ENCODE measurements around the gene ZNF280C. TPM values are rescaled to one million over a fixed set of nuclear protein-coding genes. Genes with fewer than 3 reads are reported as not detected.

Gene ZNF280C
- total RNA-seq, 1 experiment from 2014 or later, result 15.0 TPM

GRCh38 chrX:130246084-130246483, 22.6 kb downstream of the ZNF280C start (continued):
- TF ChIP-seq JAZF1 (CRISPR knock-in tag; IDR thresholded peaks at IDR 0.05), result no peak
- TF ChIP-seq, protein P1, sequence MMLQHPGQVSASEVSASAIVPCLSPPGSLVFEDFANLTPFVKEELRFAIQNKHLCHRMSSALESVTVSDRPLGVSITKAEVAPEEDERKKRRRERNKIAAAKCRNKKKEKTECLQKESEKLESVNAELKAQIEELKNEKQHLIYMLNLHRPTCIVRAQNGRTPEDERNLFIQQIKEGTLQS (CRISPR knock-in tag; conservative IDR thresholded peaks at IDR 0.05), result no peak
- no peak for TF ChIP-seq ZBTB21 (CRISPR knock-in tag; IDR thresholded peaks at IDR 0.05; ENCODE audit: borderline replicate concordance)
- no peak for TF ChIP-seq ATF1 (CRISPR knock-in tag; IDR thresholded peaks at IDR 0.05)
- no peak for TF ChIP-seq MAX (CRISPR knock-in tag; IDR thresholded peaks at IDR 0.05)
- TF ChIP-seq ZNF138 (CRISPR knock-in tag; conservative IDR thresholded peaks at IDR 0.05), result no peak
- TF ChIP-seq ZNF232 (CRISPR knock-in tag; IDR thresholded peaks at IDR 0.05), result no peak

GRCh38 chrX:130245441-130245840, 23.3 kb downstream of the ZNF280C start:
- H3K36me3 Mint-ChIP-seq, result peaks cover 30% of the 10 kb centered on the region
- TF ChIP-seq ZNF317 (CRISPR knock-in tag; IDR thresholded peaks at IDR 0.05; ENCODE audit: borderline replicate concordance, low read depth) (no peak), NFYB (CRISPR knock-in tag; conservative IDR thresholded peaks at IDR 0.05; ENCODE audit: low read depth) (no peak), ZNF416 (CRISPR knock-in tag; IDR thresholded peaks at IDR 0.05) (no peak), E2F4 (CRISPR knock-in tag; IDR thresholded peaks at IDR 0.05; ENCODE audit: borderline replicate concordance, low read depth) (no peak), E2F5 (CRISPR knock-in tag; IDR thresholded peaks at IDR 0.05) (no peak), CTCF (IDR thresholded peaks at IDR 0.05) (no peak), ZNF396 (CRISPR knock-in tag; IDR thresholded peaks at IDR 0.05; ENCODE audit: borderline replicate concordance) (no peak), JUN (CRISPR knock-in tag; IDR thresholded peaks at IDR 0.05) (no peak), FOXP1 (CRISPR knock-in tag; IDR thresholded peaks at IDR 0.05; ENCODE audit: borderline replicate concordance) (no peak), SOX15 (CRISPR knock-in tag; IDR thresholded peaks at IDR 0.05) (no peak), TEAD1 (CRISPR knock-in tag; IDR thresholded peaks at IDR 0.05) (no peak), ZNF425 (CRISPR knock-in tag; conservative IDR thresholded peaks at IDR 0.05) (no peak), GTF2I (CRISPR knock-in tag; conservative IDR thresholded peaks at IDR 0.05) (no peak), ATF6 (CRISPR knock-in tag; IDR thresholded peaks at IDR 0.05) (no peak), NFATC4 (CRISPR knock-in tag; IDR thresholded peaks at IDR 0.05) (no peak)
- TF ChIP-seq, protein P2, sequence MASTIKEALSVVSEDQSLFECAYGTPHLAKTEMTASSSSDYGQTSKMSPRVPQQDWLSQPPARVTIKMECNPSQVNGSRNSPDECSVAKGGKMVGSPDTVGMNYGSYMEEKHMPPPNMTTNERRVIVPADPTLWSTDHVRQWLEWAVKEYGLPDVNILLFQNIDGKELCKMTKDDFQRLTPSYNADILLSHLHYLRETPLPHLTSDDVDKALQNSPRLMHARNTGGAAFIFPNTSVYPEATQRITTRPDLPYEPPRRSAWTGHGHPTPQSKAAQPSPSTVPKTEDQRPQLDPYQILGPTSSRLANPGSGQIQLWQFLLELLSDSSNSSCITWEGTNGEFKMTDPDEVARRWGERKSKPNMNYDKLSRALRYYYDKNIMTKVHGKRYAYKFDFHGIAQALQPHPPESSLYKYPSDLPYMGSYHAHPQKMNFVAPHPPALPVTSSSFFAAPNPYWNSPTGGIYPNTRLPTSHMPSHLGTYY (CRISPR knock-in tag; IDR thresholded peaks at IDR 0.05), result no peak
- TF ChIP-seq, protein P3, sequence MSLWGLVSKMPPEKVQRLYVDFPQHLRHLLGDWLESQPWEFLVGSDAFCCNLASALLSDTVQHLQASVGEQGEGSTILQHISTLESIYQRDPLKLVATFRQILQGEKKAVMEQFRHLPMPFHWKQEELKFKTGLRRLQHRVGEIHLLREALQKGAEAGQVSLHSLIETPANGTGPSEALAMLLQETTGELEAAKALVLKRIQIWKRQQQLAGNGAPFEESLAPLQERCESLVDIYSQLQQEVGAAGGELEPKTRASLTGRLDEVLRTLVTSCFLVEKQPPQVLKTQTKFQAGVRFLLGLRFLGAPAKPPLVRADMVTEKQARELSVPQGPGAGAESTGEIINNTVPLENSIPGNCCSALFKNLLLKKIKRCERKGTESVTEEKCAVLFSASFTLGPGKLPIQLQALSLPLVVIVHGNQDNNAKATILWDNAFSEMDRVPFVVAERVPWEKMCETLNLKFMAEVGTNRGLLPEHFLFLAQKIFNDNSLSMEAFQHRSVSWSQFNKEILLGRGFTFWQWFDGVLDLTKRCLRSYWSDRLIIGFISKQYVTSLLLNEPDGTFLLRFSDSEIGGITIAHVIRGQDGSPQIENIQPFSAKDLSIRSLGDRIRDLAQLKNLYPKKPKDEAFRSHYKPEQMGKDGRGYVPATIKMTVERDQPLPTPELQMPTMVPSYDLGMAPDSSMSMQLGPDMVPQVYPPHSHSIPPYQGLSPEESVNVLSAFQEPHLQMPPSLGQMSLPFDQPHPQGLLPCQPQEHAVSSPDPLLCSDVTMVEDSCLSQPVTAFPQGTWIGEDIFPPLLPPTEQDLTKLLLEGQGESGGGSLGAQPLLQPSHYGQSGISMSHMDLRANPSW (CRISPR knock-in tag; conservative IDR thresholded peaks at IDR 0.05; ENCODE audit: low read depth), result no peak

More at GRCh38 chrX:130245441-130245840, 23.3 kb downstream of the ZNF280C start:
- H3K4me1 Mint-ChIP-seq, result peaks cover 5% of the 10 kb centered on the region; the same call in 1 of the 2 replicates
- no peak overlapping the region for H3K27ac Mint-ChIP-seq
- no peaks in the 10 kb centered on the region for H3K9me3 Mint-ChIP-seq
- DNase-seq (ENCODE audit: low spot score), result no peak
- H3K4me3 Mint-ChIP-seq, result no peak overlapping the region
- no peak for ATAC-seq
- no peaks in the 10 kb centered on the region for H3K27me3 Mint-ChIP-seq (ENCODE audit: low read depth)
- ChIA-PET POLR2A (no interaction called here), CTCF (no interaction called here)

Data from WTC11 (cell line).